Urinary bladder (tissue), 4 donors: ENCODE measurements around the gene LRATD1. TPM values are rescaled to one million over a fixed set of nuclear protein-coding genes. Genes with fewer than 3 reads are reported as not detected.

ENCODE experiments used
- DNase-seq: peaks from one replicate; pipeline ENCODE4 v3.0.0-alpha.2; 2015; ENCODE audit errors: extremely low spot score
- H3K27ac ChIP-seq: one replicate; pipeline ENCODE4 v1.5.1; 2013; ENCODE audit warnings: low read depth, mild to moderate bottlenecking, moderate library complexity
- H3K36me3 ChIP-seq: one replicate; pipeline ENCODE4 v1.6.1; 2013; ENCODE audit warnings: mild to moderate bottlenecking, moderate library complexity; ENCODE audit not compliant: insufficient read depth
- H3K4me1 ChIP-seq: one replicate; pipeline ENCODE4 v1.6.1; 2013; ENCODE audit warnings: mild to moderate bottlenecking, moderate library complexity; ENCODE audit not compliant: insufficient read depth
- H3K4me3 ChIP-seq: one replicate; pipeline ENCODE4 v1.5.1; 2013; ENCODE audit warnings: low read depth, low read length
- WGBS: extraction: QIAGEN DNeasy Blood & Tissue Kit; methylation state at CpG from one replicate; pipeline ENCODE4 v1.1.7; 2013; 5-methylcytosine and 5-hydroxymethylcytosine counted together
- polyA plus RNA-seq: library from polyadenylated mRNA; stranded (reverse); fragments of 200-250 nt; gene quantifications from one replicate; pipeline ENCODE4 v1.2.3, GENCODE V29; 2013
- total RNA-seq: library from RNA; depleted of rRNA; stranded (reverse); fragments of >200 nt; gene quantifications from one replicate; pipeline ENCODE4 v1.2.3, GENCODE V29; 2014
- donor health status: healthy with polysubstance abuse.
- donor health status: healthy.

Gene LRATD1
- total and polyA plus RNA-seq, 2 donors: 15.4 to 26.2 TPM

DNA sequence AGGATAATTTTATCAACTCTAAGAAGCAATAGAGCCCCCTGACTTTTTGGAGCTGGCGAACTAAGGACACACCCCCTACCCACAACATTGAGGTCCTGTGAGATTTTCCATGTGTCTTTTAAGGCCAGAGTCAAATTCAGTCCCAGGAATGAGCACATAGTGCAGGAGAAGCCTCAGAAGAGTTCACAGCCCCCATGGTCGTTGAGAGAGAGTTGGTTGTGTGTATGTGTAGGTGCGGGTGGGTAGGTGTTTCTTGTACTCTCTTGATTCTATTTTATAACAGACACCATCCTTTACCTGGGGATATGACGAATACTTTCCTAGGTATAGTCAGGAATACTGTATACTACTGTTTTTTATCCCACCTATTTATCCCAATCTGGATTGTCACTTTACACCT, 8.6 kb downstream of the LRATD1 start:
- 82% methylated on average over 4 of the region's 4 CpGs for WGBS
- Histone ChIP-seq H3K27ac (no peak overlapping the region), H3K36me3 (no peaks in the 10 kb centered on the region), H3K4me1 (no peaks in the 10 kb centered on the region), H3K4me3 (no peak overlapping the region)
- DNase-seq: no peak

- no peaks in the 10 kb centered on the region for H3K4me1 ChIP-seq
- 91% methylated on average over 4 of the region's 4 CpGs for WGBS
- no peaks in the 10 kb centered on the region for H3K36me3 ChIP-seq
- H3K4me3 ChIP-seq: no peak overlapping the region
- DNase-seq: no peak
- H3K27ac ChIP-seq: no peak overlapping the region
Observed at GRCh38 chr2:14642499-14642898, 10.0 kb downstream of the LRATD1 start.

DNA sequence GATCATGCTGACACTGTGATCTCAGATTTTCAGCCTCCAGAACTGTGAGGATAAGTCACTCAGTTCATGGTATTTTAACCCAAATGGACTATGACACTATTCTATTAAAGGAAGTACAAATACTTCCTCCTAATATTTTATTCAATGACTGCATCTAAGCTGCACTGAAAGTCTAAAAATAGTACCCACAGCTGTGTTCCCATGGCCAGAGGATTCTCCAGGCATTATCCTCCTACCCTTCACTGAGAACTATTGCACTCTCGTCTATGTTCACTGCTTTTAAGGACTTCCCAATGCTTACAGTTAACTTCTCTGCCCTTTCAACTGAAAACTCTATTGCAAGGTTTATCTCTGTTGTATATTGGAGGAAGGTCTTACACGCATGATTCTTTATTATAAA, 15.2 kb downstream of the LRATD1 start:
- H3K4me1 ChIP-seq: no peaks in the 10 kb centered on the region
- H3K27ac ChIP-seq: no peak overlapping the region
- no peaks in the 10 kb centered on the region for H3K36me3 ChIP-seq
- WGBS: 39% methylated on average over 2 of the region's 2 CpGs
- no peak for DNase-seq
- no peak overlapping the region for H3K4me3 ChIP-seq

GRCh38 chr2:14650066-14650465, 17.5 kb downstream of the LRATD1 start:
- Histone ChIP-seq H3K27ac (no peak overlapping the region), H3K4me3 (no peak overlapping the region), H3K4me1 (no peaks in the 10 kb centered on the region), H3K36me3 (no peaks in the 10 kb centered on the region)
- DNase-seq: no peak

DNA sequence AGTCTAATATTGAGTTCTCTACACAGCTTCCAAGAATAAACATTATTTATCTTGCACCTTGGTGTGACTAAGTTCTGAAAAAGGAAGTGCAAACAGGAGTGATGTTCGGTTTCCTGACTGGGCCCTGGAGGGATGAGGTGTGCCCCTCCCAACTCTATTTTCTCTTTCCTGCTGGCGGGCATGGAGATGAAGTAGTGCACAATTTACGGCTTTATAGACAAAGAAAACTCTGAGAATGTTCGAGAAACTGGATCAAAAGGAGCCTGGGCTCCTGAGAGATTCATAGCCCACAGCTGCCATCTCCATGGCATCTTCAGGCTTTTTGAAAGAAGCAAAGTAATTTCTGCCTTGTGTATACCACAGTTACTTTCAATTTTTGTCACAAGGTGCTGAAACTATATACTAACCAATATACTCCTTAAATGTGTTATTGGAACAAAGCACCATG, 22.3 kb downstream of the LRATD1 start:
- 71% methylated on average over 4 of the region's 4 CpGs for WGBS
- no peak for DNase-seq
- H3K4me3 ChIP-seq: no peak overlapping the region

DNA sequence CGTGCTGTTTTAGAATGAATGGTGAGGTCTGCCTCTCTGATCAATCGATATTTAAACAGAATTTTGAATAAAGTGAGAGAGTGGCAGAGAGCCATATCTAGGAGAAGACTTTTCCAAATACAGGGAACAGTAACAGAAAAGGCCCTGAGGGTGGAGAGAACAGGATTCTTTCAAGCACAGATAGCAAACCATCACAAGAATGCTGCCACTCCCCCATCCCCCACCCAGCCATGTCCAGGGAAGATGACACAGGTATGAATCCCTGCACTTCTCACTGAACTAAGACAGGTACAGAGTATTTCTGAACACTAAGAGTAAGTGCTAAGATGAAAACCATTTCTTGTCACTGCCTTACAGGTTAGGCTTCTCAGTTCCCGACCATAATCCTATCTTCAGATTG, 23.6 kb downstream of the LRATD1 start:
- H3K4me1 ChIP-seq: no peaks in the 10 kb centered on the region
- H3K4me3 ChIP-seq: no peak overlapping the region
- no peak overlapping the region for H3K27ac ChIP-seq
- no peaks in the 10 kb centered on the region for H3K36me3 ChIP-seq
- 84% methylated on average over 3 of the region's 3 CpGs for WGBS
- no peak for DNase-seq

More for the DNA sequence above, 22.3 kb downstream of the LRATD1 start:
- Histone ChIP-seq H3K4me1 (no peaks in the 10 kb centered on the region), H3K27ac (no peak overlapping the region), H3K36me3 (no peaks in the 10 kb centered on the region)

- no peak for DNase-seq
Observed at GRCh38 chr2:14661163-14661562, 28.6 kb downstream of the LRATD1 start.

DNA sequence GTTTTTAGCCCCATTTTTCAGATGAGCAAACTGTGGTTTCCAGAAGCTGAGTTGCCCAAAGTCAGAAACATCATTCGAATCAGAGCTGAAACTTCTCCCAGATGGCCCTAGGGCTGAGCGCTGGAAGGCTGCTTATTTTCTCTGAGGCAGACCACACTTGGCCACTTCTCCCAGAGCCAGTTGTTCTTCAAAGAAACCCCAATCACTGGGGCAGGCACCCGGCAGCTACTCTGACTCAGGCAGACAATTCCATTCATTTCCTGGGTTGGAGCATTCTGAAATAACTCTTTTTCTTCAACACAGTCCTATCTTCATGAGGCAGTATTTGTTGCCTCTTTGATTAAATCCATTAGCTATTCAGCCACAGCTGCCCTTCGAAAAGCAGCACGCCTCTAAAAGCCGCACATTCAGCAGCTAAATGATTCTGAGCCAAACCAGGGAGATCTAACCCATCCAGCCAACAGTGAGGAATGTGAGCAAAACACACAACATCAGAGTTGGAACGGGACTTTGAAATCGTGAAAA, 40.9 kb downstream of the LRATD1 start:
- 46% methylated on average over 8 of the region's 8 CpGs for WGBS
- H3K36me3 ChIP-seq: no peaks in the 10 kb centered on the region
- no peak overlapping the region for H3K27ac ChIP-seq
- no peaks in the 10 kb centered on the region for H3K4me1 ChIP-seq
- DNase-seq: no peak
- no peak overlapping the region for H3K4me3 ChIP-seq

More at GRCh38 chr2:14661163-14661562, 28.6 kb downstream of the LRATD1 start:
- Histone ChIP-seq H3K4me3 (no peak overlapping the region), H3K27ac (no peak overlapping the region), H3K36me3 (no peaks in the 10 kb centered on the region), H3K4me1 (no peaks in the 10 kb centered on the region)
- WGBS: 79% methylated on average over 3 of the region's 3 CpGs

DNA sequence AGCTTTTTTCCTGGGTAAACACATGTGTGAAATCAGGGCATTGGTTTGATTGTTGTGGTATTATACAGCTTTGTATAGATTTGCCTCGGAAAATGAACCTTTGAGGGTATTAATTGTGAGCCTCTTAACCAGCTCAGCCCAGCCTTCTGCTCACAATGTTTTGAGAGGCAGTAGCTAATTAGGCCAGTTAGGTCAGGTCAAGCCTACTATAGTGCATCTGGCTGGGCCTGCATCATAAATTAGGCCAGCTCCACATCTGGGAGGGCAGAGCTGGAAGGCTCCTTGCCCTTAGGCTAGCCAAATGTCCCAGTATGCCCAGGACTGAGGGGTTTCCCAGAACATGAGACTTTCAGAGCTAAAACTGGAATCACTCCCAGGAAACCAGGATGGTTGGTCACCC, 43.0 kb downstream of the LRATD1 start:
- DNase-seq: no peak
- Histone ChIP-seq H3K4me3 (no peak overlapping the region), H3K36me3 (no peaks in the 10 kb centered on the region), H3K27ac (no peak overlapping the region), H3K4me1 (no peaks in the 10 kb centered on the region)
- WGBS: 65% methylated on average over 1 of the region's 1 CpG

GRCh38 chr2:14676371-14676770, 43.9 kb downstream of the LRATD1 start:
- Histone ChIP-seq H3K4me1 (no peaks in the 10 kb centered on the region), H3K36me3 (no peaks in the 10 kb centered on the region), H3K27ac (no peak overlapping the region), H3K4me3 (no peak overlapping the region)
- DNase-seq: no peak

- WGBS: 77% methylated on average over 1 of the region's 1 CpG
- H3K4me3 ChIP-seq: no peak overlapping the region
- no peaks in the 10 kb centered on the region for H3K4me1 ChIP-seq
- H3K27ac ChIP-seq: no peak overlapping the region
- no peak for DNase-seq
- H3K36me3 ChIP-seq: no peaks in the 10 kb centered on the region
Observed at GRCh38 chr2:14677039-14677438, 44.5 kb downstream of the LRATD1 start.

GRCh38 chr2:14678761-14679160, 46.2 kb downstream of the LRATD1 start:
- no peak for DNase-seq

GRCh38 chr2:14681608-14682007, 49.1 kb downstream of the LRATD1 start:
- WGBS: 84% methylated on average over 3 of the region's 3 CpGs
- Histone ChIP-seq H3K36me3 (no peaks in the 10 kb centered on the region), H3K4me3 (no peak overlapping the region), H3K27ac (no peak overlapping the region), H3K4me1 (no peaks in the 10 kb centered on the region)
- DNase-seq: no peak

More at GRCh38 chr2:14678761-14679160, 46.2 kb downstream of the LRATD1 start:
- 22% methylated on average over 1 of the region's 1 CpG for WGBS
- H3K4me1 ChIP-seq: no peaks in the 10 kb centered on the region
- no peak overlapping the region for H3K27ac ChIP-seq
- no peaks in the 10 kb centered on the region for H3K36me3 ChIP-seq
- H3K4me3 ChIP-seq: no peak overlapping the region
